IPS DF 4.7 (cell line): ENCODE measurements around the gene TFR2.

Experiments used
- DNase-seq: peaks from one replicate; pipeline ENCODE4 v3.0.0-alpha.2; 2013; ENCODE audit warnings: low spot score; ENCODE audit errors: extremely low read depth

TFR2 gene

GRCh38 chr7:100586266-100587025, 54.9 kb downstream of the TFR2 start, which contains the start of gene FBXO24:
Gene FBXO24 (plus strand): TSS chr7:100586328. CDS start chr7:100586626, 298 bp downstream.
- peak; percentile 100 for DNase-seq

- DNase-seq: no peak
Observed at GRCh38 chr7:100585511-100586265, 55.7 kb downstream of the TFR2 start, which contains the start of gene LRCH4. Gene LRCH4 (minus strand): TSS chr7:100586129. CDS start chr7:100586100, 29 bp downstream.

GRCh38 chr7:100584683-100585510, 56.5 kb downstream of the TFR2 start:
- DNase-seq: no peak

GRCh38 chr7:100584054-100584682, 57.2 kb downstream of the TFR2 start:
- no peak for DNase-seq

GRCh38 chr7:100583132-100584053, 58.0 kb downstream of the TFR2 start:
- no peak for DNase-seq

GRCh38 chr7:100582650-100583049, 58.7 kb downstream of the TFR2 start:
- DNase-seq: no peak

- DNase-seq: no peak
Observed at GRCh38 chr7:100582041-100582579, 59.2 kb downstream of the TFR2 start.

- no peak for DNase-seq
Observed at GRCh38 chr7:100580466-100581283, 60.7 kb downstream of the TFR2 start.

GRCh38 chr7:100578246-100579183, 62.8 kb downstream of the TFR2 start:
- DNase-seq: no peak

GRCh38 chr7:100577507-100577906, 63.8 kb downstream of the TFR2 start:
- no peak for DNase-seq

GRCh38 chr7:100577103-100577502, 64.2 kb downstream of the TFR2 start:
- no peak for DNase-seq

GRCh38 chr7:100576384-100576993, 64.9 kb downstream of the TFR2 start:
- no peak for DNase-seq

GRCh38 chr7:100575746-100576383, 65.5 kb downstream of the TFR2 start:
- no peak for DNase-seq

- no peak for DNase-seq
Observed at GRCh38 chr7:100575206-100575631, 66.1 kb downstream of the TFR2 start.

- DNase-seq: no peak
Observed at GRCh38 chr7:100574362-100575205, 66.8 kb downstream of the TFR2 start.
